C4-2B (cell line): ENCODE measurements around the gene RBMS3.

ENCODE experiments used
- ZFX ChIP-seq: fragments of 450-650 bp; IDR thresholded peaks from 2 replicates; pipeline ENCODE4 v1.6.1; 2017
- TF ChIP-seq, protein P1 (sequence below): fragments of 450-650 bp; conservative IDR thresholded peaks from 2 replicates; pipeline ENCODE4 v1.5.1; 2017; ENCODE audit warnings: mild to moderate bottlenecking

- TF ChIP-seq, protein P1, sequence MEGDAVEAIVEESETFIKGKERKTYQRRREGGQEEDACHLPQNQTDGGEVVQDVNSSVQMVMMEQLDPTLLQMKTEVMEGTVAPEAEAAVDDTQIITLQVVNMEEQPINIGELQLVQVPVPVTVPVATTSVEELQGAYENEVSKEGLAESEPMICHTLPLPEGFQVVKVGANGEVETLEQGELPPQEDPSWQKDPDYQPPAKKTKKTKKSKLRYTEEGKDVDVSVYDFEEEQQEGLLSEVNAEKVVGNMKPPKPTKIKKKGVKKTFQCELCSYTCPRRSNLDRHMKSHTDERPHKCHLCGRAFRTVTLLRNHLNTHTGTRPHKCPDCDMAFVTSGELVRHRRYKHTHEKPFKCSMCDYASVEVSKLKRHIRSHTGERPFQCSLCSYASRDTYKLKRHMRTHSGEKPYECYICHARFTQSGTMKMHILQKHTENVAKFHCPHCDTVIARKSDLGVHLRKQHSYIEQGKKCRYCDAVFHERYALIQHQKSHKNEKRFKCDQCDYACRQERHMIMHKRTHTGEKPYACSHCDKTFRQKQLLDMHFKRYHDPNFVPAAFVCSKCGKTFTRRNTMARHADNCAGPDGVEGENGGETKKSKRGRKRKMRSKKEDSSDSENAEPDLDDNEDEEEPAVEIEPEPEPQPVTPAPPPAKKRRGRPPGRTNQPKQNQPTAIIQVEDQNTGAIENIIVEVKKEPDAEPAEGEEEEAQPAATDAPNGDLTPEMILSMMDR: no peak
- TF ChIP-seq ZFX: no peak
Observed at GRCh38 chr3:29637068-29637467, 356.2 kb downstream of the RBMS3 start.
